Mesenchymal stem cell (in vitro differentiated cells and primary cell): ENCODE data around the gene ZNF23.

Experiments used
- DNase-seq: peaks from one replicate; pipeline ENCODE4 v3.0.0-alpha.2; 2013
- H2AFZ ChIP-seq: one replicate; pipeline ENCODE4 v1.6.1; 2013; ENCODE audit warnings: low read depth, mild to moderate bottlenecking, control low read depth, inconsistent platforms, low read length, moderate library complexity
- H2AK5ac ChIP-seq: 2 replicates; pipeline ENCODE4 v1.6.1; 2013; ENCODE audit warnings: low read length, moderate library complexity, mild to moderate bottlenecking, inconsistent platforms; ENCODE audit not compliant: severe bottlenecking
- H2BK120ac ChIP-seq: one replicate; pipeline ENCODE4 v1.6.1; 2013; ENCODE audit warnings: low read depth, mild to moderate bottlenecking, inconsistent platforms, low read length, moderate library complexity
- H2BK12ac ChIP-seq, 2 experiments: one replicate each; pipeline ENCODE4 v1.6.1; 2013; ENCODE audit warnings: inconsistent platforms in 2 of 2, low read length in 2 of 2, mild to moderate bottlenecking in 2 of 2, moderate library complexity in 2 of 2, control low read depth in 1 of 2
- H2BK15ac ChIP-seq: one replicate; pipeline ENCODE4 v1.6.1; 2013; ENCODE audit warnings: mild to moderate bottlenecking, low read depth, inconsistent platforms; ENCODE audit not compliant: poor library complexity, severe bottlenecking
- H2BK5ac ChIP-seq: 2 replicates; pipeline ENCODE4 v1.6.1; 2013; ENCODE audit warnings: low read depth, mild to moderate bottlenecking, low read length, control low read depth, inconsistent platforms; ENCODE audit not compliant: poor library complexity, severe bottlenecking
- H3K14ac ChIP-seq, 2 experiments: one replicate each; pipeline ENCODE4 v1.6.1; 2013; ENCODE audit warnings: inconsistent platforms in 2 of 2, low read length in 2 of 2, control low read depth in 1 of 2, mild to moderate bottlenecking in 1 of 2, moderate library complexity in 1 of 2
- H3K18ac ChIP-seq, 2 experiments: one replicate each; pipeline ENCODE4 v1.6.1; 2013; ENCODE audit warnings: inconsistent platforms in 2 of 2, low read length in 2 of 2, control low read depth in 1 of 2, low read depth in 1 of 2, mild to moderate bottlenecking in 1 of 2
- H3K23ac ChIP-seq, 2 experiments: one replicate each; pipeline ENCODE4 v1.6.1; 2013; ENCODE audit warnings: inconsistent platforms in 2 of 2, low read length in 2 of 2, mild to moderate bottlenecking in 2 of 2, moderate library complexity in 2 of 2, control low read depth in 1 of 2
- H3K27ac ChIP-seq: 2 replicates; pipeline ENCODE4 v1.5.1; 2013; ENCODE audit warnings: mild to moderate bottlenecking, moderate library complexity, low read length, control low read depth, inconsistent platforms; ENCODE audit not compliant: poor library complexity, severe bottlenecking
- H3K27me3 ChIP-seq, 2 experiments: 2 replicates each; pipeline versions ENCODE4 v1.6.1 to v1.7.0; 2013; ENCODE audit warnings: low read length in 2 of 2, mild to moderate bottlenecking in 2 of 2, moderate library complexity in 2 of 2, control low read depth in 1 of 2, inconsistent platforms in 1 of 2; ENCODE audit not compliant: control insufficient read depth in 1 of 2, insufficient read depth in 1 of 2
- H3K36me3 ChIP-seq, 2 experiments: 2 replicates each; pipeline versions ENCODE4 v1.6.1 to v1.7.0; 2013; ENCODE audit warnings: low read length in 2 of 2, control low read depth in 1 of 2, inconsistent platforms in 1 of 2, low read depth in 1 of 2, mild to moderate bottlenecking in 1 of 2; ENCODE audit not compliant: insufficient read depth in 2 of 2, control insufficient read depth in 1 of 2
- H3K4ac ChIP-seq, 2 experiments: one replicate each; pipeline ENCODE4 v1.6.1; 2013; ENCODE audit warnings: inconsistent platforms in 2 of 2, low read length in 2 of 2, mild to moderate bottlenecking in 2 of 2, moderate library complexity in 2 of 2, control low read depth in 1 of 2, low read depth in 1 of 2
- H3K4me1 ChIP-seq: 2 replicates; pipeline ENCODE4 v1.6.1; 2013; ENCODE audit warnings: low read depth, low read length, control low read depth; ENCODE audit not compliant: control insufficient read depth, insufficient read depth
- H3K4me2 ChIP-seq: 2 replicates; pipeline ENCODE4 v1.6.1; 2013; ENCODE audit warnings: low read length, mild to moderate bottlenecking, inconsistent platforms; ENCODE audit not compliant: poor library complexity, severe bottlenecking
- H3K4me3 ChIP-seq, 2 experiments: 2 replicates each; pipeline versions ENCODE4 v1.5.1 to v1.7.0; 2013; ENCODE audit warnings: low read length in 2 of 2, mild to moderate bottlenecking in 2 of 2, control low read depth in 1 of 2, low read depth in 1 of 2; ENCODE audit not compliant: insufficient read depth in 1 of 2
- H3K79me1 ChIP-seq: replicated peaks from 2 replicates; pipeline ENCODE4 v1.6.1; 2013; ENCODE audit warnings: mild to moderate bottlenecking, control low read depth, low read length, inconsistent platforms; ENCODE audit not compliant: poor library complexity, severe bottlenecking
- H3K9ac ChIP-seq: 2 replicates; pipeline ENCODE4 v1.7.0; 2013; ENCODE audit warnings: mild to moderate bottlenecking, low read length, moderate library complexity
- H3K9me3 ChIP-seq: 2 replicates; pipeline ENCODE4 v1.7.0; 2013; ENCODE audit warnings: mild to moderate bottlenecking, low read length; ENCODE audit not compliant: control insufficient read depth
- H4K8ac ChIP-seq: one replicate; pipeline ENCODE4 v1.6.1; 2013; ENCODE audit warnings: inconsistent platforms, mild to moderate bottlenecking, low read length, moderate library complexity
- H4K91ac ChIP-seq: one replicate; pipeline ENCODE4 v1.6.1; 2013; ENCODE audit warnings: mild to moderate bottlenecking, low read length, inconsistent platforms
- WGBS: methylation state at CpG from one replicate; pipeline ENCODE4 v1.1.7; 2013; ENCODE audit warnings: mixed read lengths; 5-methylcytosine and 5-hydroxymethylcytosine counted together

Gene ZNF23

GRCh38 chr16:71479420-71479819 lies 17.4 kb upstream of the ZNF23 start:
- H2BK120ac ChIP-seq, result no peak overlapping the region
- H3K4me1 ChIP-seq, result peaks cover 2% of the 10 kb centered on the region
- H2BK5ac ChIP-seq, result no peak overlapping the region
- 75% methylated on average over 3 of the region's 3 CpGs for WGBS
- peaks cover 0 to 51% of the 10 kb centered on the region in 2 experiments for H3K36me3 ChIP-seq
- H3K9ac ChIP-seq, result no peak overlapping the region
- H2AFZ ChIP-seq, result no peak overlapping the region
- peaks cover 15% of the 10 kb centered on the region for H3K79me1 ChIP-seq
- H3K23ac ChIP-seq, result no peak overlapping the region
- H2BK15ac ChIP-seq, result no peak overlapping the region
- no peak overlapping the region for H3K14ac ChIP-seq
- H3K27me3 ChIP-seq, result no peaks in the 10 kb centered on the region
- H4K8ac ChIP-seq, result no peak overlapping the region
- H2BK12ac ChIP-seq, result no peak overlapping the region
- peak; percentile 41 for DNase-seq
- no peak overlapping the region for H3K27ac ChIP-seq
- no peak overlapping the region for H3K4me3 ChIP-seq
- H4K91ac ChIP-seq, result no peak overlapping the region
- H3K18ac ChIP-seq, result no peak overlapping the region
- H3K4ac ChIP-seq, result no peak overlapping the region
- H3K4me2 ChIP-seq, result no peak overlapping the region
- no peak overlapping the region for H2AK5ac ChIP-seq
- peaks cover 8% of the 10 kb centered on the region for H3K9me3 ChIP-seq

- Histone ChIP-seq H3K14ac (no peak overlapping the region), H3K27me3 (no peaks in the 10 kb centered on the region), H3K4me1 (no peaks in the 10 kb centered on the region), H2BK15ac (no peak overlapping the region), H2BK120ac (no peak overlapping the region), H3K9me3 (peaks cover 8% of the 10 kb centered on the region), H3K4me3 (no peak overlapping the region), H3K18ac (no peak overlapping the region), H4K8ac (no peak overlapping the region), H2AFZ (no peak overlapping the region), H2BK5ac (no peak overlapping the region), H4K91ac (no peak overlapping the region), H3K36me3 (peaks cover 0 to 51% of the 10 kb centered on the region in 2 experiments), H3K79me1 (peaks cover 6% of the 10 kb centered on the region), H3K23ac (no peak overlapping the region), H3K4ac (no peak overlapping the region), H3K4me2 (no peak overlapping the region), H2BK12ac (no peak overlapping the region), H3K9ac (no peak overlapping the region), H3K27ac (no peak overlapping the region), H2AK5ac (no peak overlapping the region)
- DNase-seq, result no peak
- WGBS, result 92% methylated on average over 4 of the region's 4 CpGs
Observed at GRCh38 chr16:71476457-71477124, 14.5 kb upstream of the ZNF23 start.

GRCh38 chr16:71474864-71475263 lies 12.8 kb upstream of the ZNF23 start:
- DNase-seq, result peak; percentile 81
- peaks cover under 1% of the 10 kb centered on the region for H3K79me1 ChIP-seq
- H3K27ac ChIP-seq, result peak overlapping the region; percentile 78
- no peak overlapping the region for H3K23ac ChIP-seq
- no peak overlapping the region for H2BK5ac ChIP-seq
- no peak overlapping the region for H3K18ac ChIP-seq
- no peak overlapping the region for H2AFZ ChIP-seq
- 0% methylated on average over 2 of the region's 3 CpGs for WGBS
- no peaks in the 10 kb centered on the region for H3K27me3 ChIP-seq
- no peaks in the 10 kb centered on the region for H3K4me1 ChIP-seq
- no peak overlapping the region for H3K14ac ChIP-seq
- no peak overlapping the region for H3K4me3 ChIP-seq
- H3K4ac ChIP-seq, result no peak overlapping the region
- no peak overlapping the region for H2BK15ac ChIP-seq
- H3K36me3 ChIP-seq, result peaks cover 0 to 43% of the 10 kb centered on the region in 2 experiments
- no peak overlapping the region for H3K4me2 ChIP-seq
- H2BK120ac ChIP-seq, result no peak overlapping the region
- H4K8ac ChIP-seq, result no peak overlapping the region
- no peak overlapping the region for H2AK5ac ChIP-seq
- H3K9me3 ChIP-seq, result peaks cover 8% of the 10 kb centered on the region
- peak overlapping the region; percentile 60 for H3K9ac ChIP-seq
- H4K91ac ChIP-seq, result no peak overlapping the region
- H2BK12ac ChIP-seq, result no peak overlapping the region

- peaks cover 0 to 42% of the 10 kb centered on the region in 2 experiments for H3K36me3 ChIP-seq
- WGBS, result 90% methylated on average over 5 of the region's 5 CpGs
- H3K9me3 ChIP-seq, result peaks cover 8% of the 10 kb centered on the region
Observed at GRCh38 chr16:71473891-71474290, 11.8 kb upstream of the ZNF23 start.

More at GRCh38 chr16:71473891-71474290, 11.8 kb upstream of the ZNF23 start:
- Histone ChIP-seq H3K4me1 (no peaks in the 10 kb centered on the region), H3K79me1 (no peaks in the 10 kb centered on the region), H2BK15ac (no peak overlapping the region), H2BK12ac (no peak overlapping the region), H2AFZ (no peak overlapping the region), H3K9ac (no peak overlapping the region), H3K4me2 (no peak overlapping the region), H4K8ac (no peak overlapping the region), H3K27me3 (no peaks in the 10 kb centered on the region), H3K23ac (peak overlapping the region in 1 of 2 experiments; percentile 63), H2BK120ac (no peak overlapping the region), H4K91ac (no peak overlapping the region), H3K14ac (no peak overlapping the region), H2BK5ac (no peak overlapping the region), H3K27ac (no peak overlapping the region), H3K18ac (no peak overlapping the region), H2AK5ac (peak overlapping the region; percentile 7), H3K4ac (no peak overlapping the region), H3K4me3 (no peak overlapping the region)
- DNase-seq, result no peak
